C1 segment of cervical spinal cord (tissue), 14 donors: Measurements from ENCODE around the gene TTLL3.
"Not testable (repeated sequence)": the region's sequence is repeated elsewhere in the genome, so short reads cannot be mapped to it uniquely, and the experiment has no call there.

Source experiments
- DNase-seq, 14 donors: peaks; one replicate each; lab custom pipeline; 2025; lab: John Stamatoyannopoulos, UW

TTLL3 gene

DNA sequence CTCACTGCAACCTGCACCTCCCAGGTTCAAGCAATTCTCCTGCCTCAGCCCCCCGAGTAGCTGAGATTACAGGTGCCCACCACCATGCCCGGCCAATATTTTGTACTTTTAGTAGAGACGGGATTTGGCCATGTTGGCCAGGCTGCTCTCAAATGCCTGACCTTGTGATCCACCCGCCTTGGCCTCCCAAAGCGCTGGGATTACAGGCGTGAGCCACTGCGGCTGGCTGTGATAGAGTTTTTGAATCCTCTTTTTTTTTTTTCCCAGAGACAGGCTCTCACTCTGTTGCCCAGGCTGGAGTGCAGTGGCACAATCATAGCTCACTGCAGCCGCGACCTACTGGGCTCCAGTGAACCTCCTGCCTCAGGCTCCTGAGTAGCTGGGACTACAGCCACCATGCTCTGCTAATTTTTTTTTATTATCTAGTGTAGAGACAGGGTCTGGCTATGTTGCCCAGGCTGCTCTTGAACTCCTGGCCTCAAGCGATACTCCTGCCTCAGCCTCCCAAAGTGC, 55.1 kb downstream of the TTLL3 start:
- DNase-seq, result not testable (repeated sequence)

DNA sequence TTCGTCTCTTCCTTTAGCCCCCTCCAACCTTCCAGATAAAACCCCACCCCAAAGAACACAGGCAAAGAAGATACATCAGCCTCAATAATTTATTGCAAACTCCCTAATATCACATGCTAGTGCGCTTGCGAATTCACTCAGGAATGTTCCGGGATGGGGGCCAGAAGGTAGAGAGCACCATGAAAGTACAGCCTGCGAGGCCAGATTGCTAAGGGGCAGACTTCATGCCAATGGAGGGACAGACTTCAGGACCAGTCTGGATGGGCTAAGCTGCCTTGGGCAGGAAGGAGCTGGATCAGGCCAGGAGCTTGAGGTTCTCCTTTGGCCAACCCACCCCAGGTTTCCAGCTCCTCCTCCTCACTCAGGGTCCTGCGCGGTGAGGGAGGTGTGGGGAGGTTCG, 56.6 kb downstream of the TTLL3 start:
- DNase-seq, result no peak

- DNase-seq, result no peak
These were observed 57.0 kb downstream of the TTLL3 start for GRCh38 chr3:9867106-9867505.

GRCh38 chr3:9869955-9870354, 59.9 kb downstream of the TTLL3 start:
- DNase-seq, result no peak

DNA sequence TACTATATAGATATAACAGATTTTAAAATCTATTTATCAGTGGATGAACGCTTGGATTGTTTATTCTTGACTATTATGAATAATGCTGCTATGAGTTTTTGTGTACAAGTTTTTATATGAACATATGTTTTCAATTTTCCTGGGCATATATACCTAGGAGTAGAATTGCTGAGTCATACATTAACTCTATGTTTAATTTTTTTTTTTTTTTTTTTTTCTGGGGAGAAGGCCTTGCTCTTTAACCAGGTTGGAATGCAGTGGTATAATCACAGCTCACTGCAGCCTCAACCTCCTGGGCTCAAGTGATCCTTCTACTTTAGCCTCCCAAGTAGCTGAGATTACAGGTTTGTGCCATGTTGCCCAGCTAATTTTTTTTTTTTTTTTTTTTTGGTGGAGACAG, 60.9 kb downstream of the TTLL3 start:
- DNase-seq, result no peak

- not testable (repeated sequence) for DNase-seq
These were observed 62.0 kb downstream of the TTLL3 start for GRCh38 chr3:9872067-9872466.

DNA sequence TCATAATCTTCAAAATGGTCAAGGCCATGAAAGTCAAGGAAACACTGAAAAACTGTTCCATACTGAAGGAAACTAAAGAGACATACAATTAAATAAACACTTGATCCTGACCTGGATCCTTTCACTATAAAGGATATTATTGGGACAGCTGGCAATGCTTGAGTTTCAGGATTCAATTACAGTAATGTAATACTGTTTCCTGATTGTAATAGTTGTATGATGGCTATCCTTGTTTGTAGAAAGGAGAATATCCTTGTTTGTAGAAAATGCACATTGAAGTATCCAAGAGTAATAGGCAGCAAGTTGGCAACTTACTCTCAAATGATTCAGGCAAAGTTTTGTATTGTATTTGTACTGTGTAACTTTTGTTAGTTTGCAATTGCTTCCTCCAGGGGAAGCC, 65.4 kb downstream of the TTLL3 start:
- no peak for DNase-seq

- DNase-seq, result not testable (repeated sequence)
These were observed 66.2 kb downstream of the TTLL3 start for GRCh38 chr3:9876255-9876654.

DNA sequence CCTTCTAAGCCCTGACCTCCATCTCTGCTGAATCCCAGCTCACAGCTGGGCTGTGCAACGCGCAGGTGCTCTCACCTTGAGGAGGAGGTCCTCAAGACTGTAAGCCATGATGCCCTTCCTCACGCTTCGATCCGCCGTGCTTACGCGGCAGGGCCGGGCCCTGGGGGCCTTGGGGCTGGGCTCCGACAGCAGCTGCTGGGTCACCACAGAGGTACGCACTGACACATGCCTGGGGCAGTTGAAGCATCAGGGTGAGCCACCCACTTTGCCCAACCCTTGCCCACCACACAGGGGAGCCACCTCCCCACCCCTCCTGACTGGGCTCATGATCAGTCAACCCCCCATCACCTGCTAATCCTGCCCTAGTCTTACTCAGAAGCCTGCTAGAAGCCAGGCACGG, 66.9 kb downstream of the TTLL3 start:
- no peak for DNase-seq

DNA sequence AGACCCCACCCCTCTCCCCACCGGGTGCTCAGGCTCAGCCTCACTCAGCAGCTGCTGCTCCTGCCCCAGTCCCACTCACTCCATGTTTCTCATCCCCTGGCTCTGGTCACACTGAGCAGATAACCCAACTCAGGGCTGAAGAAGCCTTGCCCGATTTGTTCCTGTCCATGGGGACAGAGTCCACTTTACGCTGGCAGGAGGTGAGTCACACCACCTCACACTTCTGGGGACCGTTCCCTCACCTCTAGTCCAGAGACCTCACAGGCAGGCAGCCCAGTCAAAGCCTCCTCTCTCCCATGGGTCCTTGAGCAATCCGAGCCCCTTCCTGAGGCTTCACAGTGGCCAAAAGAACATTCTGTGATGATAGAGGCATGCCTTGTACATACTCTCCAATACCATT, 68.6 kb downstream of the TTLL3 start:
- no peak for DNase-seq

DNA sequence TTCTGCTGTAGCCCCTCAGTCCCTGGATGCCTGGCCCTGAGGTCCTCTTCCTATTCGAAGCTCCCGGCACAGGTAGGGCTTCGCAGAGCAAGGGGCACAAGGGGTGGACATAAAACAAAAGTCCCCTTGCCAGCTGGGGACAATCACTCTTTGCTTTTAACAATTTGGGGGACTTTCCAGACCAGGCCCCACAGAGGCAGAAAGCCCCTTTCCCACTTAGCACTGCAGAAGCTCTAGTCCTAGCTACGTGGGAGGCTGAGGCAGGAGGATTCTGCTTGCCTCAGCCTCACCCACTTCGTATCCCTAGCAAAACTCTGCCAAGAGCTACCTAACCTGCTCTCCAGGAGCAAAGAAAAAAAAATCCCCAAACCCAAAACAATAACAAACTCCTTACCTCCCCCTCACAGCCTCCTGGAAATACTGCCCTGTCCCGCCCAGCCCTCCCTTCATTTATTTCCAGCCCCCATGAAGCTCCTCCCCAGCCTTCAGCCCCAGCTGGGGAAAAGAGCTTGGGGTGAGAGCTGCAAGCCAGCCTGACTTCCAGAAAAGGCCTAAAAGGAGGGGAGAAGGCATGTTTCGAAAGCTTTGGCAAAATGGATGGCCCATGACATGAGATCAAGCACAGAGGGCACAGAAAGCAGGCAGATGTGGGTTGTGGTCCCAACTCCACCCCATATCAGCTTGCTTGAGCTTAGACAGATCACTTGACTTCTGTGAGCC, 69.9 kb downstream of the TTLL3 start, which contains the start of gene CIDEC:
Gene CIDEC (minus strand): TSS at position 424 of the 720 bp plus-strand sequence. CDS start 1,767 bp downstream, outside the sequence.
- DNase-seq, result no peak

DNA sequence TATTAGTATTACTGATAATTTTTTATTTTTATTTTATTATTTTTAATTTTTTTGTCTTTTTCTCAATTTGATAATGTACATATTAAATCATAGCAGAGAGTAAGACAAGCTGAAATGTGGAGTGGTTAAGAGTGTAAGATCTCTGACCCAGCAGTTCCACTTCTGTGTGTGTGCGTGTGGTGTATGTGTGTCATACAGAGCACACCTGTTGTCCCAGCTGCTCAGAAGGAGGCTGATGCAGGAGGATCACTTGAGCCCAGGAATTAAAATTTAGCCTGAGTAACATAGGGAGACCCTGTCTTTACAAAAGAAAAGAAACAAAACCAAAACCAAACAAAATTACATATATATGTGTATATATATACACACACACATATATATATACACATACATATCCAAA, 71.4 kb downstream of the TTLL3 start:
- no peak for DNase-seq

GRCh38 chr3:9883706-9884554, 73.9 kb downstream of the TTLL3 start:
- no peak for DNase-seq

DNA sequence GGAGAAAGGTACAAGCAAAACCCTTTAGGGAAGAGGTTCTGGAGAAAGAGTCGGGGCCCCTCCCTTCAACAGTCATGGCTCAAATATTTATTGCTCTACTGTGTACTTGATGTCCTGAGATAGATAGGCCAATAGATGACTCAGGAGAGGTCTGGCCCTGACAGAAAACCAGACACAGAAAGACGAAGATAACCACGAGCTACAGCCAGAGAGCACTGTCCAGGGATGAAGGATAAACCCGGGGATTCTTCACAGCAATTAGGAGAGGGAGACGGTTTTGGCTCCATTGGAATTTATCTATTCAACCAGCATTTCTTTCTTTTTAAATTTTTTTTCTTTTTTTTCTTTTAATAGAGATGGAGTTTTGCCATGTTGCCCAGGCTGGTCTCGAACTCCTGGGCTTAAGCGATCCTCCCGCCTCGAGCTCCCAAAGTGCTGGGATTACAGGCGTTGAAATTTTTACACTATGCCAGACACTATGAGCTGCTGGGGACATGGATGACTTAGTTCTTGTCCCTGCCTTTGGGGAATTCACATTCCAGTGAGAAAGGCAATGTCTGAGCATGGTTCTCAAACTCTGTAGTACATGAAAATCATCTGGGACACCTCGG, 74.6 kb downstream of the TTLL3 start:
- no peak for DNase-seq
